HepG2 (cell line): ENCODE results near the gene CTNNBIP1.

Experiments used
- CTCF ChIP-seq: sonication (generic); formaldehyde crosslinking; IDR thresholded peaks from 2 replicates; pipeline ENCODE4 v1.5.0; 2020; ENCODE audit warnings: mild to moderate bottlenecking, missing genetic modification reagents, moderate library complexity
- FOSL1 ChIP-seq: sonication (generic); formaldehyde crosslinking; IDR thresholded peaks from 2 replicates; pipeline ENCODE4 v1.9.0; 2021; ENCODE audit warnings: missing genetic modification reagents, borderline replicate concordance
- HDAC6 ChIP-seq: fragments of 200-600 bp; sonication (generic); IDR thresholded peaks from 2 replicates; pipeline ENCODE4 v1.7.0; 2017; ENCODE audit warnings: mild to moderate bottlenecking, antibody characterized with exemption, low read length, low read depth
- PITX1 ChIP-seq: sonication (generic); formaldehyde crosslinking; IDR thresholded peaks from 2 replicates; pipeline ENCODE4 v1.5.1; 2020; ENCODE audit warnings: mild to moderate bottlenecking, missing genetic modification reagents
- RORA ChIP-seq: sonication (generic); formaldehyde crosslinking; IDR thresholded peaks from 2 replicates; pipeline ENCODE4 v1.5.0; 2020; ENCODE audit warnings: mild to moderate bottlenecking, missing genetic modification reagents, moderate library complexity
- ZFP36 ChIP-seq: fragments of 150-350 bp; IDR thresholded peaks from 2 replicates; pipeline ENCODE4 v1.6.1; 2018; ENCODE audit warnings: borderline replicate concordance, low read length, low read depth; ENCODE audit not compliant: partially characterized antibody
- ZNF18 ChIP-seq: sonication (generic); formaldehyde crosslinking; IDR thresholded peaks from 2 replicates; pipeline ENCODE4 v1.8.0; 2022; ENCODE audit warnings: mild to moderate bottlenecking, missing genetic modification reagents; ENCODE audit not compliant: insufficient replicate concordance
- ZNF501 ChIP-seq: sonication (generic); formaldehyde crosslinking; IDR thresholded peaks from 2 replicates; pipeline ENCODE4 v1.5.1; 2020; ENCODE audit warnings: mild to moderate bottlenecking, moderate library complexity, missing genetic modification reagents
- ZSCAN22 ChIP-seq: sonication (generic); formaldehyde crosslinking; IDR thresholded peaks from 2 replicates; pipeline ENCODE4 v1.4.0; 2020; ENCODE audit warnings: mild to moderate bottlenecking, missing genetic modification reagents

- TF ChIP-seq HDAC6 (no peak), ZFP36 (no peak), PITX1 (no peak), ZNF501 (no peak), CTCF (CRISPR knock-in tag) (no peak), FOSL1 (CRISPR knock-in tag) (no peak), RORA (CRISPR knock-in tag) (no peak), ZSCAN22 (CRISPR knock-in tag) (no peak), ZNF18 (CRISPR knock-in tag) (no peak)
Observed at GRCh38 chr1:9890224-9890731, 19.8 kb downstream of the CTNNBIP1 start.
